Lung (tissue), 12 donors: Measurements from ENCODE around the gene PFKFB4. TPM values are rescaled to one million over a fixed set of nuclear protein-coding genes. Genes with fewer than 3 reads are reported as not detected.

ENCODE experiments used
- ATAC-seq: fragments of 200-7000 bp; cut with Tn5 transposase; one replicate; pipeline ENCODE4 v1.9.1; 2020; ENCODE audit warnings: moderate number of reproducible peaks; ENCODE audit not compliant: insufficient read depth, low FRiP score
- DNase-seq, 3 donors: peaks; one replicate each; pipeline ENCODE4 v3.0.0-alpha.2; 2013 to 2017
- H3K27ac ChIP-seq, 2 donors: one replicate each; pipeline ENCODE4 v1.5.1; 2013; ENCODE audit warnings: mild to moderate bottlenecking in 2 of 2, moderate library complexity in 2 of 2, control low read depth in 1 of 2, inconsistent platforms in 1 of 2, low read depth in 1 of 2, low read length in 1 of 2
- H3K27me3 ChIP-seq, 3 donors: one replicate each; pipeline ENCODE4 v1.5.1; 2013; ENCODE audit warnings: low read length in 2 of 3; ENCODE audit not compliant: control insufficient read depth in 3 of 3, insufficient read depth in 3 of 3
- H3K36me3 ChIP-seq, 4 donors: one replicate each; pipeline ENCODE4 v1.5.1; 2013; ENCODE audit warnings: low read length in 4 of 4, mild to moderate bottlenecking in 1 of 4, moderate library complexity in 1 of 4; ENCODE audit not compliant: control insufficient read depth in 4 of 4, insufficient read depth in 4 of 4
- H3K4me1 ChIP-seq, 5 donors: one replicate each; pipeline ENCODE4 v1.5.1; 2013; ENCODE audit warnings: low read length in 5 of 5, mild to moderate bottlenecking in 2 of 5, moderate library complexity in 1 of 5; ENCODE audit not compliant: control insufficient read depth in 5 of 5, insufficient read depth in 5 of 5
- H3K4me3 ChIP-seq: one replicate; pipeline ENCODE4 v1.5.1; 2013; ENCODE audit warnings: mild to moderate bottlenecking, control low read depth, moderate library complexity
- H3K9ac ChIP-seq, 2 donors: one replicate each; pipeline ENCODE4 v1.5.1; 2013; ENCODE audit warnings: low read length in 2 of 2, control low read depth in 1 of 2; ENCODE audit not compliant: insufficient read depth in 1 of 2
- H3K9me3 ChIP-seq, 4 donors: one replicate each; pipeline ENCODE4 v1.5.1; 2013; ENCODE audit warnings: low read length in 3 of 4, mild to moderate bottlenecking in 1 of 4, moderate library complexity in 1 of 4; ENCODE audit not compliant: control insufficient read depth in 4 of 4, insufficient read depth in 3 of 4
- CTCF ChIP-seq: IDR thresholded peaks from 2 replicates; pipeline ENCODE4 v1.5.1; 2012; ENCODE audit warnings: mild to moderate bottlenecking; ENCODE audit errors: control extremely low read depth, extremely low read depth
- WGBS, 2 donors: extraction: QIAGEN DNeasy Blood & Tissue Kit; methylation state at CpG; one replicate each; pipeline ENCODE4 v1.1.7; 2013; 5-methylcytosine and 5-hydroxymethylcytosine counted together
- polyA plus RNA-seq, 2 donors: library from polyadenylated mRNA; stranded (reverse); fragments of 200-250 nt; gene quantifications; one replicate each; pipeline ENCODE4 v1.2.1, GENCODE V29; 2013
- total RNA-seq, 2 donors: library from RNA; depleted of rRNA in 1 of 2; stranded (reverse); fragments of >200 nt in 1 of 2; gene quantifications; one replicate each; pipeline ENCODE4 v1.2.1, GENCODE V29; 2014 to 2021
- donor health status: control.
- donor health status: control.
- donor health status: Bipolar disorder and iron deficiency.
- donor health status: healthy.
- donor health status: DM: yes; HTN: yes; CAD: no.

PFKFB4 gene
- total and polyA plus RNA-seq, 4 donors = 3.6 to 15.9 (median 12.1) TPM

- ATAC-seq (no peak), DNase-seq (no peak)
- H3K36me3 ChIP-seq = peaks cover 0 to 4% (median 0%) of the 10 kb centered on the region in 4 donors
- H3K4me1 ChIP-seq = no peaks in the 10 kb centered on the region
- no peaks in the 10 kb centered on the region for H3K27me3 ChIP-seq
- H3K27ac ChIP-seq = no peak overlapping the region
- 86 to 91% methylated on average over 17 of the region's 17 CpGs for WGBS, 2 donors
- H3K9me3 ChIP-seq = no peaks in the 10 kb centered on the region
- H3K4me3 ChIP-seq = no peak overlapping the region
- H3K9ac ChIP-seq = no peak overlapping the region
- no peak for TF ChIP-seq CTCF
Observed at GRCh38 chr3:48575366-48575765, 18.8 kb upstream of the PFKFB4 start.

GRCh38 chr3:48573973-48574585, 17.5 kb upstream of the PFKFB4 start:
- Histone ChIP-seq H3K27ac (no peak overlapping the region), H3K4me1 (no peaks in the 10 kb centered on the region), H3K9me3 (no peaks in the 10 kb centered on the region), H3K36me3 (peaks cover 0 to 4% (median 0%) of the 10 kb centered on the region in 4 donors), H3K9ac (no peak overlapping the region), H3K4me3 (no peak overlapping the region), H3K27me3 (no peaks in the 10 kb centered on the region)
- no peak for ATAC-seq
- TF ChIP-seq CTCF = no peak
- DNase-seq = no peak
- whole genome bisulfite sequencing, 2 donors = 93 to 95% methylated on average over 9 to 10 of the region's 10 CpGs

- no peak overlapping the region for H3K4me3 ChIP-seq
- H3K36me3 ChIP-seq = peaks cover 0 to 3% (median 0%) of the 10 kb centered on the region in 4 donors
- no peaks in the 10 kb centered on the region for H3K4me1 ChIP-seq
- H3K27ac ChIP-seq = no peak overlapping the region
- DNase-seq (no peak), ATAC-seq (no peak)
- TF ChIP-seq CTCF = no peak
- WGBS, 2 donors = 82 to 89% methylated on average over 7 of the region's 7 CpGs
- no peaks in the 10 kb centered on the region for H3K27me3 ChIP-seq
- H3K9me3 ChIP-seq = no peaks in the 10 kb centered on the region
- H3K9ac ChIP-seq = no peak overlapping the region
Observed at GRCh38 chr3:48572517-48572916, 15.9 kb upstream of the PFKFB4 start.

- no peak for DNase-seq
- Histone ChIP-seq H3K36me3 (no peaks in the 10 kb centered on the region), H3K27ac (no peak overlapping the region), H3K9ac (no peak overlapping the region), H3K4me3 (no peak overlapping the region), H3K4me1 (no peaks in the 10 kb centered on the region), H3K9me3 (no peaks in the 10 kb centered on the region), H3K27me3 (no peaks in the 10 kb centered on the region)
- WGBS, 2 donors = 87 to 94% methylated on average over 12 of the region's 12 CpGs
- ATAC-seq = no peak
- no peak for TF ChIP-seq CTCF
Observed at GRCh38 chr3:48571938-48572337, 15.3 kb upstream of the PFKFB4 start.
